ENCODE data around the gene VWC2. TPM values are rescaled to one million over a fixed set of nuclear protein-coding genes. Genes with fewer than 3 reads are reported as not detected.
"Not testable (repeated sequence)": the region's sequence is repeated elsewhere in the genome, so short reads cannot be mapped to it uniquely, and the experiment has no call there.

VWC2 gene
- total RNA-seq, 1 donor from 2014 or later, result 2.9 TPM

DNA sequence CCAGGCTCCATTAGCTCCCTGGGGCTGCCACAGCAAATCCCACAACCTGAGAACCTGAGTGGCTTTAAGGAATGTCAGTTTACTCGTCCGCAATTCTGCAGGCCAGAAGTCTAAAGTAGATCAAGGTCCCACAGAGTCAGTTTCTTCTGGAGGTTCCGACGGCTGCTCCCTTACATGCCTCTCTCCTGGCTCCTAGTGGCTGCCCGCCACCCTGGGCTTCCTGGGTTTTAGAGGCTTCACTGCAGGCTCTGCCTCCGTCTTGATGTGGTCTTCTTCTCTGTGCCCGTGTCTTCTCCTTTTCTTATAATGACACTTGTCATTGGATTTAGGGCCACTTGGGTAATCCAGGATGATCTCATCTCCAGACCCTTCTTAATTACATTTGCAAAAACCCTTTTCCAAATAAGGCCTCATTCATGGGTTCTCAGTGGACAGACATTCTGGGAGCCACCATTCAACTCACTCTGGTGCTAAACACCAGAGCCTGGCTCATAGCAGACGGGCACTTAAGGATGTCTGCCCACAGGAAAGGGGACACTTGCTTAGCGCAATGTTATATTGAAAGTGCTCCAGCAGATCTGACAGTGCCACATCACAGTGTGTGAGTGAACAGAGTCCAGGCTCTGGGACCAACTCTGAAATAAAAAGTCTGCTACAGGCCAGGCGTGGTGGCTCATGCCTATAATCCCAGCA lies 77.6 kb downstream of the VWC2 start:
- DNase-seq (ENCODE audit: low spot score), result no peak

GRCh38 chr7:49851614-49851934 lies 78.1 kb downstream of the VWC2 start:
- not testable (repeated sequence) for DNase-seq (ENCODE audit: low spot score)

DNA sequence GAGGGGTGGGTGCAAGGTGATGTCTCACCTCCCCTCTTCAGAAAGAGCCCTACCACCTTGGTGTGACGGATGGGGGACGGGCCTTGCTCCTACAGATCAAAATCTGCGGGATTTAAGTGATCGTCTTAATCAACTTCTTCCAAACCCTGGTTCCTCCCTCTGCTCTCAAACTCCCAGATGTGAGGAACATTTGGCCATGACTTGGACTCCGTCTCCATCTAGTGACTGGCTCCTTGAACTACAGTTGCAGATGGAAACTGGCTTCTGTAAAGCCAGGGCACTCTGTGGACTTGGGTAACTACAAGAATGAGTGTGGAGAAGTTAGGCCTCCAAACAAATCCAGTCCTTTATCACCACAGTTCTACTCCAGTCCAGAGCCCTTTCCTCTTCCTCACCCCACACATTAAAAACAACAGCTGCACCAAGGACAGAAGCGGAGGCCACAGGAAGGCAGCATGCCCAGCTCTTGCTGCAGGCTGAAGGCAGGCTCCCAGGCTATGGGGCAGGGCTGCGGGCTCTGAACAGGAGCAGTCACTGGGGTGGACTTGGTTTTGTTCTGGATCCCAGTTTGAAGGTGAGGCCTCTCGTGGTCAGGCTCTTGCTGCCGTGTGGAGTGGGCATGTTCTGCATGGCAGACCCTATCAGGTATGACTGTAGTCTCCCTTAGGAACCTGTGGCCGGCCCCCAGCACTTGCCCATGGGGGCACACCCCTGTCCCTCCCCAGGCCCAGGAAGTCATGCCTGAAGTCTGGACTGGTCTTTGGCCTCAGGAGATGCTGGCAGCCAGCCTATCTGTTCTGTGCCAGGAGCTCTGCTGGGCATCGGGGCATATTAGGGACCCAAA lies 79.4 kb downstream of the VWC2 start:
- DNase-seq (ENCODE audit: low spot score), result peak; percentile 84

- no peak for DNase-seq (ENCODE audit: low spot score)
Observed at GRCh38 chr7:49855281-49855980, 82.0 kb downstream of the VWC2 start.

GRCh38 chr7:49860293-49860692 lies 86.9 kb downstream of the VWC2 start:
- DNase-seq (ENCODE audit: low spot score), result no peak

GRCh38 chr7:49866076-49866735 lies 92.8 kb downstream of the VWC2 start:
- peak; percentile 54 for DNase-seq (ENCODE audit: low spot score)

DNA sequence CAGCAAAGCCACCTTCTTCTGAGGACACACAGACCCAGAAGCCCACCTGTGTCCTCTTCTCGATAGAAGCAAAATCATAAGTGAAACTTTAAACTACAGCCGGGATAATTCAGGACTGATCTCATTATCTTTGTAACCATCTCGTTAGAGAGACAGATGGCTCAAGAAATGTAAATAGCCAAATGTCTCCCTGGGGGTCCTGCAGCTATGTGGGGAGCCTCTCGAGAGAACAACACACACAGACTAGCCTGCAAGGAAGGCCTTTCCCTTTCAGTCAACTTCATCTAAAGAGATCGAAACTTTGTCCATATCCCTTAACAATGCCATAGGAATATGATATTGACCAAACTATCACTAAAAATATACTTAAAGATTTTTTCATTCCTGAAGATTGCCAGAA lies 93.5 kb downstream of the VWC2 start:
- DNase-seq (ENCODE audit: low spot score), result no peak

DNA sequence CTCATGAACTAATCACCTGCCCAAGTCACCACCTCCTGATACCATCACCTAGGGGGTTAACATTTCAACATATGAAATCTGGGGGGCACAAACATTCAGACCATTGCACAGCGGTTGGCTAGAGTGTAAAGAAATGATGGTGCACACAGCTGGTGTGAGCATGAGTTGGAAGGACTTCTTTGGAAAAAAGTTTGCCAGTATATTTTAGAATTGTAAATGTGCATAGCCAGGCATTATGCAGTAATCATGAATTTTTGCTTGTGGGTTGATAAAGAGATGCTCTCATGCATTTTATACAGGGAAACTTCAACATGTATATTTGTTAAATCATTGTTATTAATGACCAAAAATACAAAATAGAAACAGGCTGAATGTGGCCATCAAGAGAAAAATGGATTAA lies 100.0 kb downstream of the VWC2 start:
- no peak for DNase-seq (ENCODE audit: low spot score)

DNA sequence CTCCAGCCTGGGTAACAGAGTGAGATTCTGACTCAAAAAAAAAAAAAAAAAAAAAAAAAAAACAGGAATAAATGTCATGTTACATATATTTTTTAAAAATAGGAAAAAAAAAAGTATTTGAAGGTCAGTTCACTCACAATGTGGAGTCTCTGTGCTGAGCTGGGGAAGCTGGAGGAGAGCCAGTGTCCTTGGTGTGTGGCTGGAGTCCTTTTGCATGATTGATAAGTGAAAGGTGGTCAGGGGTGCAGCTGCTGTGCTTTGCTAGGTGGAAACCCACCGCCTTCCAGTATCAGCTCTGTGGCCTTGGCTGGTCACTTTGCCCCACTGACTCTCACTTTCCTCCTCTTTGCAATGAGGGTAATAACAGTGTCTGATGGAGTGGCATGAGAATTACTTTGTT lies 101.9 kb downstream of the VWC2 start:
- no peak for DNase-seq (ENCODE audit: low spot score)

DNA sequence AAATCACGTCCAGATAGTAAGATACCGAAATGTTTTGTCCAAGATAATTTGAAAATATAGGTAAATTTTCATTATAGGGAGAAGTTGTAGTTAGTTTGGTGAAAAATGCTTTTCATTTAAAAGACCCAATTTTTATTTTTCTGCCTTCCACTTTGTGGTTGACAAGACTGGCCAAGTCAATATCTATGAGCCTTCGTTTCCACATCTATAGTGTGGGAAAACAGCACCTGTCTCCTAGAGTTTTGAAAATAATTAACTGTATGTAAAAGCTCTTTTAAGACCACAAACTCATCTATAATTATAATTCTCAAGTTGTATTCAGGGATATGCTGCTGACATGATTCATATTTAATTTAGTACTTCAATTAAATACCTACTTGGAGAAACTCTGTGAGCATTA lies 102.8 kb downstream of the VWC2 start:
- no peak for DNase-seq (ENCODE audit: low spot score)

- DNase-seq (ENCODE audit: low spot score), result no peak
Observed at GRCh38 chr7:49878089-49878488, 104.7 kb downstream of the VWC2 start.

DNA sequence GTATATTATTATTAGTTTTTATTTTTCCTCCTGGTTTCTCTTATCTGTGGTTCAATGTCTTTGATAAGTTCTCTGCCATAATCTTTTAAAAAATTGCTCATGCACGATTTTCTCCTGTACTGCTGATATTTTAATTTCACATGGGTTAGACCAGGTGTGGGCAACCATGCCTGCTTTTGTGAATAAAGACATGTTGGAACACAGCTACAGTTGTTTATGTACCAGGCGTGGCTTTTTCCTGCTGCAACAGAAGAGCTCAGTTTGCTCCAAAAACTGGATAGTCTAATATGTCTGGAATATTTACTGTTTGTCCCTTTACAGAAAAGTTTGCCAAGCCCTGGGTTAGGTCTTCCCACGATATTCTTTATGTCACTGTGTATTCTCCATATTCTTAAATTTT lies 105.2 kb downstream of the VWC2 start:
- peak; percentile 9 for DNase-seq (ENCODE audit: low spot score)

- no peak for DNase-seq (ENCODE audit: low spot score)
Observed at GRCh38 chr7:49883933-49884332, 110.5 kb downstream of the VWC2 start.

GRCh38 chr7:49885593-49886285 lies 112.3 kb downstream of the VWC2 start:
- no peak for DNase-seq (ENCODE audit: low spot score)

- DNase-seq (ENCODE audit: low spot score), result no peak
Observed at GRCh38 chr7:49892481-49892880, 119.0 kb downstream of the VWC2 start.

DNA sequence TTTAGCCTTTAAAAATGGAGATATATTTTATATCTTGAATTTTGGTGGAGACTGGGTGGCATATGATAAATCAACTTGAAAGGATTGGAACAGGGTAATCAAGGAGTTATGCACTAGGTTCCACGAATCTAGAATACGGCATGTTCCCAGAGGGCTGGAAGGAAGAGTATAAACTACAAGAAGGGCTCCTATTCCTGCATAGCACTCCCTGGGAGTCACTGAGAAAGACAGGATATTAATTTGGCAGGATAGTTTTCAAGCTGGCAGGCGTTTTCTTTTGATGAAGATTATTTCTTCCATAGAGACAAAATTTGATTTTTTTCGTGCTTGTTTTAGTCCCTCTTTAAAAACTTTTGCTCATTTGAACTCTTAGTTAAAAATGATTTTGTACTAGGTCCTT lies 119.7 kb downstream of the VWC2 start:
- no peak for DNase-seq (ENCODE audit: low spot score)

- DNase-seq (ENCODE audit: low spot score), result no peak
Observed at GRCh38 chr7:49894543-49894942, 121.1 kb downstream of the VWC2 start.

- DNase-seq (ENCODE audit: low spot score), result no peak
Observed at GRCh38 chr7:49911909-49912308, 138.5 kb downstream of the VWC2 start.

DNA sequence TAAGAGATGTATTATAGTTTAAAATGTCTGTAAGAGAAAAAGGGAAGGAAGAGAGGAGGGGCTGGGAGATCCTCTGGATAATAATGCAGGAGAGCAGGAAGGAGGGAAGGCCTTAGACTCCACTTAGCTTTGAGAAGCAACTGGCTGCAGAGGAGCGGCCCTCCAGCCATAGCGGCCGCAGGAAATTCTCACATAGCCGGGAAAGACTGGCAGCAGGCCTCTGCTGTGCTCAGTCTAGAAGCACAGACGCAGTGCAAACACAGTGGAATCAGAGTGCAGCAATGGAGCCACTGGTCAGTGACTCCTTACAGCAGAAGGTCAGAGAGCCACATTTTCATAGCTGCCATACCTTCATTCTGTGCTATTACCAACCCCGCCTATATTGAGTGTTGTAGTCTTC lies 153.3 kb downstream of the VWC2 start:
- no peak for DNase-seq (ENCODE audit: low spot score)

DNA sequence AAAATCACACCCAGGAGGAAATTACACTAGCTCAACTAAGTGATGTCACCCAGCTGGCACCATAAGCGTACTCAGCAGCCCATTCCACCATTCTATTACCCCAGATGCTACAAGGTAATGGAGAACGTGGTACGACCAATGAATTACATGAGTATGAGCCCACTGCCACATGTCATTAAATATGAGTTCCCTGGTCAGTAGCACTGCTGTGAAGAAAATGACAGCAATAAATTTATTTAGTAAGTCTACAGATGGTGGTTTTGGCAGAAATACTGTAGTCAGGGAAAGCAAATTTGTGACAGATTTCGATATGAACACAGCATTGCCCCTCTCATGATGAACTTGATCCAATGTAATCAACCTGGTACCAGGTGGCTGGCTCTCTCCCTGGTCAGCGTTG lies 154.2 kb downstream of the VWC2 start:
- no peak for DNase-seq (ENCODE audit: low spot score)

DNA sequence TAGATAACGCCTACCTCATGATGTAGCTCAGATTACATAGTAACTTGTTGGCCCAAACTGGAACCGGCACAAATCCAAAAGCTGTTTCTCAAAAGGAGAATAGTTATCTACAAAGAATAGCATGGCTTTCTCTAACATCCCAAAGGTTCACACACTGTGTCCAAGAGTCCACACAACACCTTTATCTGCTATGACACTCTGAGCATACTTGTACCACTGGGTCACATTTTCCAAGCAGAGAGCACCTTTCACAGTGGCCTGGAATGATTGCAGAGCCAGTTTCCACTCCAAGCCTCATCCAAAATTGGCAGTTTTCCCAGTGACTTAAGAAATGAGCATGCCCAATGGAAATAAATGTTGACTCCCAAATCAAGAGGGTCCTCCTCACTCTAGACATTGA lies 155.3 kb downstream of the VWC2 start:
- no peak for DNase-seq (ENCODE audit: low spot score)

DNA sequence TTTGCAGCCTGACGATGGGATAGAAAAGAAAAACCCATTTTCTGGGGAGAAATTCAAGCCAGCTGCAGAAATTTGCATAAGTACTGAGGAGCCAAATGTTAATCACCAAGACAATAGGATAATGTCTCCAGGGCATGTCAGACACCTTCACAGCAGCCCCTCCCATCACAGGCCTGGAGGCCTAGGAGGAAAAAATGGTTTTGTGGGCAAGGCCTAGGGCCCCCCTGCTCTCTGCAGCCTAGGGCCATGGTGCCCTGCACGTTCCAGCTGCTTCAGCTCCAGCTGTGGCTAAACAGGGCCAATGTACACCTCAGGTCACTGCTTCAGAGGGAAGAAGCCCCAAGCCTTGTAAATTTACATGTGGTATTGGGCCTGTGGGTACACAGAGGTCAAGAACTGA lies 158.2 kb downstream of the VWC2 start:
- no peak for DNase-seq (ENCODE audit: low spot score)
